Esophagus muscularis mucosa (tissue), 4 donors: Measurements from ENCODE around the gene ASB10. TPM values are rescaled to one million over a fixed set of nuclear protein-coding genes. Genes with fewer than 3 reads are reported as not detected.

Experiments used
- DNase-seq: peaks from one replicate; pipeline ENCODE4 v3.0.0-alpha.2; 2017; ENCODE audit errors: extremely low spot score
- H3K27ac ChIP-seq, 4 donors: fragments of 200-600 bp; sonication (generic); replicated peaks in 1 of 4; 1 replicate in 3 of 4; 2 replicates in 1 of 4; pipeline ENCODE4 v1.5.1; 2016 to 2019; ENCODE audit warnings: mild to moderate bottlenecking in 1 of 4
- H3K27me3 ChIP-seq, 4 donors: fragments of 200-600 bp; sonication (generic); one replicate each; pipeline versions ENCODE4 v1.5.1 to v1.6.0; 2016 to 2019
- H3K36me3 ChIP-seq, 4 donors: fragments of 200-600 bp; sonication (generic); one replicate each; pipeline ENCODE4 v1.5.1; 2016 to 2019
- H3K4me1 ChIP-seq, 4 donors: fragments of 200-600 bp; sonication (generic); one replicate each; pipeline ENCODE4 v1.5.1; 2016 to 2019
- H3K4me3 ChIP-seq, 4 donors: fragments of 200-600 bp; sonication (generic); 1 replicate in 2 of 4; 2 replicates in 2 of 4; pipeline ENCODE4 v1.5.1; 2016 to 2019; ENCODE audit warnings: mild to moderate bottlenecking in 4 of 4, moderate library complexity in 1 of 4
- H3K9me3 ChIP-seq, 4 donors: fragments of 200-600 bp; sonication (generic); 1 replicate in 3 of 4; 2 replicates in 1 of 4; pipeline ENCODE4 v1.5.1; 2016 to 2019
- EP300 ChIP-seq: sonication (generic); formaldehyde crosslinking; IDR thresholded peaks from one replicate; pipeline ENCODE4 v1.6.1; 2017; ENCODE audit warnings: antibody characterized with exemption
- POLR2A ChIP-seq: fragments of 450-650 bp; IDR thresholded peaks from one replicate; pipeline ENCODE4 v1.6.1; 2017; ENCODE audit warnings: antibody characterized with exemption, moderate library complexity, mild to moderate bottlenecking, low read depth
- POLR2AphosphoS5 ChIP-seq, 2 donors: sonication (generic); formaldehyde crosslinking; IDR thresholded peaks; one replicate each; pipeline ENCODE4 v1.6.1; 2017; ENCODE audit warnings: antibody characterized with exemption in 2 of 2
- WGBS: methylation state at CpG from one replicate; pipeline ENCODE4 v1.1.5; 2018; 5-methylcytosine and 5-hydroxymethylcytosine counted together
- intact Hi-C: fragments of 100-400 bp; cut with DNase I; formaldehyde crosslinking; loops from one replicate; pipeline ENCODE4 v1.15.1; 2023
- total RNA-seq, 4 donors: library from RNA; depleted of rRNA; stranded (reverse); fragments of >200 nt; gene quantifications; one replicate each; pipeline versions ENCODE4 v1.1.0 to v1.2.1, GENCODE V29; 2016
- TF ChIP-seq, protein P1 (sequence below), 3 experiments: fragments of 200-600 bp in 2 of 3; fragments of 450-650 bp in 1 of 3; sonication (generic) in 2 of 3; IDR thresholded peaks; one replicate each; pipeline ENCODE4 v1.5.1; 2017 to 2019; ENCODE audit warnings: antibody characterized with exemption in 3 of 3, mild to moderate bottlenecking in 2 of 3, moderate library complexity in 1 of 3

ASB10 gene
- total RNA-seq, 4 donors from 2014 or later: not detected

DNA sequence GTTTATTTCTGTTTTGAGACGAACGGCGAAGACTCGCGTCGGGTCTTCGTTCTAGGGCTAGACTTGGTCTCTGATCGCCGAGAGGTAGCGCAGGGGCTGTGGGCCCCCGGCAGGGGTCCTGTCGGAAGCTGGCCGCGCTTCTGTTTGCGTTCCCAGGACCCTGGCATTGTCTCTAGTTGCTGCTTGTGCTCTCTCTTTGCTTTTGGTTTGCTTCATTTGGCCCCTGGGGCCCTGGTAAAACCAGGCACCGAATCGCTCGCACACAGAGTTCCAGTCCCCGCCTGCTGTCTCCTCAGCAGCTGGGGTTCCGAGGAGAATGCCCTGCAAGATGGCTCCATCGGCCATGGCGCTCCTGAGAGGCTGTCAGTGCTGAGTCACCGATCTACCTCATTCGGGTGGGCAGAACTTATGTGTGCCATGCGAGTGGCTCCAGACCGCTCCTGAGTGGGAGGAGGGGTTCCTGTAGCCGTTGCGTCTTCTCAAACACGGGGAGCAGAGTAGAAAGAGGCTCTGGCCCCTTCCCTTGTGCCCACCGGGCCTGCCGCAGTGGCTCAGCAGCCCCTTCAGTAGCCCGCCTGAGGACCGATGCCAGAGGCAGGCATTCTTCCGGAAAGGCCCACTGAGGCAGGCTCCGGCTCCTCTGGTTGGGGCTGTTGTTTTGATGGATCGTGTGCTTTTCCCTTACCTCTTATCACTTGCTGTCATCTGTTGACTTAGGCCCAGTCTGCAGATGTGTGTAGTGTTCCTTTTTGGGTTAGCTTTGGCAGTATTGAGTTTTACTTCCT lies 46.1 kb upstream of the ASB10 start:
- Histone ChIP-seq H3K27me3 (no peaks in the 10 kb centered on the region), H3K9me3 (no peaks in the 10 kb centered on the region), H3K4me3 (peak overlapping the region; percentile 66 to 99 (median 93)), H3K36me3 (peaks cover 5 to 38% (median 36%) of the 10 kb centered on the region in 4 donors), H3K4me1 (peaks cover 26 to 44% (median 30%) of the 10 kb centered on the region in 4 donors), H3K27ac (peak overlapping the region; percentile 80 to 87 (median 85))
- no peak for DNase-seq
- intact Hi-C loops: no loop called here
- 14% methylated on average over 17 of the region's 36 CpGs for WGBS
- TF ChIP-seq EP300 (no peak), POLR2A (no peak), POLR2AphosphoS5 (IDR thresholded peaks at IDR 0.05) (no peak)
- TF ChIP-seq, protein P1, sequence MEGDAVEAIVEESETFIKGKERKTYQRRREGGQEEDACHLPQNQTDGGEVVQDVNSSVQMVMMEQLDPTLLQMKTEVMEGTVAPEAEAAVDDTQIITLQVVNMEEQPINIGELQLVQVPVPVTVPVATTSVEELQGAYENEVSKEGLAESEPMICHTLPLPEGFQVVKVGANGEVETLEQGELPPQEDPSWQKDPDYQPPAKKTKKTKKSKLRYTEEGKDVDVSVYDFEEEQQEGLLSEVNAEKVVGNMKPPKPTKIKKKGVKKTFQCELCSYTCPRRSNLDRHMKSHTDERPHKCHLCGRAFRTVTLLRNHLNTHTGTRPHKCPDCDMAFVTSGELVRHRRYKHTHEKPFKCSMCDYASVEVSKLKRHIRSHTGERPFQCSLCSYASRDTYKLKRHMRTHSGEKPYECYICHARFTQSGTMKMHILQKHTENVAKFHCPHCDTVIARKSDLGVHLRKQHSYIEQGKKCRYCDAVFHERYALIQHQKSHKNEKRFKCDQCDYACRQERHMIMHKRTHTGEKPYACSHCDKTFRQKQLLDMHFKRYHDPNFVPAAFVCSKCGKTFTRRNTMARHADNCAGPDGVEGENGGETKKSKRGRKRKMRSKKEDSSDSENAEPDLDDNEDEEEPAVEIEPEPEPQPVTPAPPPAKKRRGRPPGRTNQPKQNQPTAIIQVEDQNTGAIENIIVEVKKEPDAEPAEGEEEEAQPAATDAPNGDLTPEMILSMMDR (IDR thresholded peaks at IDR 0.05): no peak

DNA sequence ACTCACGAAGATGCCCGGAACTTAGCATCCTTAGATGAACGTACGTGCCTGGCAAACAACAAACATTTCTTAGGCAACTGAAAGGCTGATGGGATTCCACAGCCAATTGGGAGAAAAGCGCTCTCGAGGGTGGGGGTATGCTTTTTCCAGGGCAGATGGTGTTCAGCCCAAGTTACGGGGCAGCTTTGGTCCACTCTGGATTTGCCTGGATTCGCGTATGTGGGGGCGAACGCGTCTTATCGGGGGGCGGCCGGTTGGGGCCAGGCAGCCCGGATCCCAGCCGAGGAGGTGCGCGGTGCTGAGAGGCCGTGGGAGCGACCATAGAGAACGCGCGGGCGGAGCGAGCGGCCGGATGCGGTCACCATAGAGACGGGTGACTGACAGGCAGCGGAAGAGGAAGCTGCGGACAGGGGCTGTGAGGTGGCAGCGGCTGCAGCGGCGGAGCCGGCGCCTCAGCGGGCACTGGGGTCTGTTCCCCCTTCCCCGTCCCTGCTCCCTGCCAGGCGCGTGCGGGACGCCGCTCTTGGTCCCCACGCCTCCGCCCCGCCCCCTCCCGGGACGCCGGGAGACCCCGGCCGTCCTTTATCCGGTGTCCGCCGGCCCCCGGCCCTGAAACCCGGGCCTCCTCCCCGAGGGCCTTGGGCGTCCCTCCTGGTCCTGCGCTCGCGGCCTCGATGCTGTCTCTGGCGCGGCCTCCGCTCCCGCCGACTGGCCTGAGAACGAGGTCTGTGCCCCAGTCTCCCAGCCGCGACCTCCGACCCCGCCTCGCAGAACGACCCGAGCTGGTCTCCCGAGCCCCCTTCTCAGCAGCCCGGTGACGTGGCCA lies 45.3 kb upstream of the ASB10 start, which contains the start of gene CHPF2:
CHPF2 (plus strand) TSS at position 393 of the 826 bp plus-strand sequence. CDS start 1,529 bp downstream, outside the sequence.
- peaks cover 31 to 50% (median 35%) of the 10 kb centered on the region in 4 donors for H3K4me1 ChIP-seq
- intact Hi-C loops: no loop called here
- no peaks in the 10 kb centered on the region for H3K27me3 ChIP-seq
- peak within 1 kb of the TSS; percentile 80 to 87 (median 85) for H3K27ac ChIP-seq
- peaks cover 0 to 30% (median 28%) of the 10 kb centered on the region in 4 donors for H3K36me3 ChIP-seq
- WGBS: 0% methylated on average over 47 of the region's 79 CpGs
- H3K4me3 ChIP-seq: peak within 1 kb of the TSS; percentile 66 to 99 (median 93)
- TF ChIP-seq EP300 (no peak), POLR2AphosphoS5 (IDR thresholded peaks at IDR 0.05) (peak; percentile 86 to 93), POLR2A (peak; percentile 80)
- TF ChIP-seq, protein P1 (IDR thresholded peaks at IDR 0.05): no peak
- H3K9me3 ChIP-seq: no peaks in the 10 kb centered on the region
- peak; percentile 97 for DNase-seq

DNA sequence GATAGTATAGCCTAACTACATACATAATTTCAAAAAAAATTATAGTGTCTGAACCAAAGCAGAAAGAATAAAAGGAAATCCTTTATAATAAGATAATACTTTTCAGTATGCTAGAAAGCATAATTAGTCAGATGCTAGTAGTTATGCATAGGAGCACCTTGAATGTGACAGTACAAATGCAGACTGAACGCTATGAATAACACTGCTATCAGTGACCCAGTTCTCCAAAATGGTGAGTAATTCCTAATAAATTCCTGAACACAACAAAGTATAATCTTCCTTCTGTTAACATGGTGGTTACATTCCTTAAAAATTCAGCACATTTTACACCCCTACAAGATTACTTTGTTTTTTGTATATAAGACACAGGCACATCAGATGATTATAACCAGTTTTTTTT lies 44.0 kb upstream of the ASB10 start:
- intact Hi-C loops: no loop called here

DNA sequence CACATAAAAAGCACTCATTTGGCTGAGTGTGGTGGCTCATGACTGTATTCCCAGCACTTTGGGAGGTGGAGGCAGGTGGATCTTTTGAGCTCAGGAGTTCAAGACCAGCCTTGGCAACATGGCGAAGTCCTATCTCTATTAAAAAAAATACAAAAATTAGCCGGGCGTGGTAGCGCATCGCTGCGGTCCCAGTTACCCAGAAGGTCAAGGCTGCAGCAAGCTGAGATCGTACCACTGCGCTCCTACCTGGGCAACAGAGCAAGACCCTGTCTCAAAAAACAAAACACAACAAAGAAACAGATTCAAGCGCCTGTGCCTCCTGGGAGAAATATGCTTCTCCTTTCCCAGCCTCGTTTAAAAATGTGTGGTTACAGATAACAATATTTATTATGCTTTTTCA lies 42.2 kb upstream of the ASB10 start:
- no peaks in the 10 kb centered on the region for H3K9me3 ChIP-seq
- no peak for DNase-seq
- TF ChIP-seq, protein P1 (IDR thresholded peaks at IDR 0.05): no peak
- TF ChIP-seq EP300: no peak
- no peak for TF ChIP-seq POLR2AphosphoS5 (IDR thresholded peaks at IDR 0.05)
- no peak for TF ChIP-seq POLR2A
- peaks cover 45 to 50% (median 48%) of the 10 kb centered on the region in 4 donors for H3K4me1 ChIP-seq
- intact Hi-C loops: no loop called here
- WGBS: 92% methylated on average over 10 of the region's 10 CpGs
- H3K27ac ChIP-seq: no peak overlapping the region
- peaks cover 4 to 8% (median 8%) of the 10 kb centered on the region in 4 donors for H3K36me3 ChIP-seq
- H3K4me3 ChIP-seq: no peak overlapping the region
- no peaks in the 10 kb centered on the region for H3K27me3 ChIP-seq

More for the DNA sequence above, 44.0 kb upstream of the ASB10 start:
- no peak for DNase-seq
- no peak overlapping the region for H3K27ac ChIP-seq
- TF ChIP-seq POLR2A: no peak
- no peak for TF ChIP-seq POLR2AphosphoS5 (IDR thresholded peaks at IDR 0.05)
- TF ChIP-seq, protein P1 (IDR thresholded peaks at IDR 0.05): no peak
- no peak for TF ChIP-seq EP300
- peaks cover 35 to 55% (median 40%) of the 10 kb centered on the region in 4 donors for H3K4me1 ChIP-seq
- H3K27me3 ChIP-seq: no peaks in the 10 kb centered on the region
- H3K4me3 ChIP-seq: no peak overlapping the region
- peaks cover 0 to 19% (median 16%) of the 10 kb centered on the region in 4 donors for H3K36me3 ChIP-seq
- 67% methylated on average over 1 of the region's 1 CpG for WGBS
- H3K9me3 ChIP-seq: no peaks in the 10 kb centered on the region
